T-helper 17 cell (primary cell): ENCODE data around the gene SNX4. TPM values are rescaled to one million over a fixed set of nuclear protein-coding genes. Genes with fewer than 3 reads are reported as not detected.
"Not testable (repeated sequence)": the region's sequence is repeated elsewhere in the genome, so short reads cannot be mapped to it uniquely, and the experiment has no call there.

Experiments used
- ATAC-seq: fragments of 150-1000 bp; cut with Tn5 transposase; 2 replicates; pipeline ENCODE4 v1.10.0; 2021; ENCODE audit warnings: mild to moderate bottlenecking, moderate library complexity
- DNase-seq, 3 donors: peaks; one replicate each; pipeline versions ENCODE4 v3.0.0 to v3.0.0-alpha.2; 2020 to 2021
- H3K9me3 ChIP-seq: one replicate; pipeline ENCODE4 v1.7.0; 2013; ENCODE audit warnings: low read length, mild to moderate bottlenecking; ENCODE audit not compliant: control insufficient read depth, poor library complexity, severe bottlenecking
- H3K27ac Mint-ChIP-seq: one replicate; pipeline ENCODE4 v1.8.0; 2022; ENCODE audit warnings: mild to moderate bottlenecking, moderate library complexity, mixed read lengths
- H3K27me3 Mint-ChIP-seq: one replicate; pipeline ENCODE4 v1.8.0; 2022; ENCODE audit warnings: mixed read lengths
- H3K36me3 Mint-ChIP-seq: one replicate; pipeline ENCODE4 v1.8.0; 2022; ENCODE audit warnings: low read depth, mixed read lengths
- H3K4me1 Mint-ChIP-seq: one replicate; pipeline ENCODE4 v1.8.0; 2022; ENCODE audit warnings: mild to moderate bottlenecking, mixed read lengths
- H3K4me3 Mint-ChIP-seq: one replicate; pipeline ENCODE4 v1.8.0; 2022; ENCODE audit warnings: mild to moderate bottlenecking, moderate library complexity, mixed read lengths
- total RNA-seq, 4 donors: library from RNA in 2 of 4; stranded (reverse) in 2 of 4; gene quantifications; one replicate each; pipeline ENCODE4 v1.2.3 and lab custom pipeline; 2022 to 2026

SNX4 gene
- total RNA-seq (10 to 100 TPM; 15.9 to 18.6 TPM), total RNA-seq (lab: John Stamatoyannopoulos, UW) (18.9 to 35.0 reads per million in 2 donors)

DNA sequence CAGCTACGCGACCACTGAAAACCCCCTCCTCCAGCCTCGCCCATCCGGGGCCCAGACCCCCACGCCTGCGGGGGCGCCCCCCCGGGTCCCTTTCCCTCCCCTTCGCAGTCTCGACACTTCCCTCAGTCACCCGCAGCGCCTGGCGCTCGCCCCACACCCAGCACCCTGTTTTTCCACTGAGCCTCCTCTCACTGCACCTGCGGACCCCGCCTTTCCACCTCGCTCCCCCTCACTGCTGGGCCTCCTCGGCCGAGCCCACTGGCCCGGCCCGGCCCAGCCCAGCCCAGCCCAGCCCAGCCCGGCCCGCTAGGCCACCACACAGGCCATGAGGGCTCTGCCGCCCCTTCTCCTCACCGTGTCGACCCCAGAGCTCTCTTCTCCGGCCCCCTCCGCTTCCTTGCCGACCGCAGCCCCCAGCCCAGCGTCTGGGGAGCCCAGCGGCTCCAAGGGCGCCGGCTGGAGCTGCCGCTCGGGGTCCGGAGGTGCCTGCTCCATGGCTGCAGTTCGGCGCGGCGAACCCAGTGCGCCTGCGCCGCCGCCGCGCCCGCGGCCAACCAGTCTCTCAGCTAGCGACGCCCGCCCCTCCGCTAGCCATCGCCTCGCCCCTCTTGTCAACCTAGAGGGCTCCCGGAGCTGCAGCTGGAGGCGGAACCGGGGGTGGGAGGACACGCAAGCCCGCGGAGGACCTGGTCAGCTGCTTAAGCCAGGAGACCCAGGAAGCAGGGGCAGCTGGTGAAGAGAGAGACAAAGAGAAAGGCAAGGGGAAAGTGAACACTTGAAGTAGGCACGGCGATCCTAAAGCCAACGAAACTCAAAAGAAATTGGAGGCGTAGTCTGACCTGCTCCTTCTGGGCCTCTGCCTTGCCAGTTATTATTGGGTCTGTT lies at the start of gene SNX4:
TSS of gene SNX4 (minus strand) at position 525 of the 885 bp plus-strand sequence. CDS start at position 495, 30 bp downstream.
- no peaks in the 10 kb centered on the region for H3K27me3 Mint-ChIP-seq
- no peaks in the 10 kb centered on the region for H3K9me3 ChIP-seq
- peak within 1 kb of the TSS; percentile 97 for H3K4me3 Mint-ChIP-seq
- H3K4me1 Mint-ChIP-seq = peaks cover 23% of the 10 kb centered on the region
- H3K27ac Mint-ChIP-seq = peak within 1 kb of the TSS; percentile 93
- H3K36me3 Mint-ChIP-seq = peaks cover 3% of the 10 kb centered on the region
- DNase-seq (peak; percentile 72 to 85 (median 81)), ATAC-seq (peak; percentile 97)

GRCh38 chr3:125556314-125556713 lies 36.3 kb upstream of the SNX4 start:
- DNase-seq (no peak), ATAC-seq (no peak)
- no peaks in the 10 kb centered on the region for H3K27me3 Mint-ChIP-seq
- no peak overlapping the region for H3K4me3 Mint-ChIP-seq
- H3K4me1 Mint-ChIP-seq = peaks cover 6% of the 10 kb centered on the region
- peaks cover 15% of the 10 kb centered on the region for H3K36me3 Mint-ChIP-seq
- H3K9me3 ChIP-seq = no peaks in the 10 kb centered on the region
- no peak overlapping the region for H3K27ac Mint-ChIP-seq

GRCh38 chr3:125552401-125552800 lies 32.4 kb upstream of the SNX4 start:
- no peak for DNase-seq
- H3K9me3 ChIP-seq = no peaks in the 10 kb centered on the region
- no peak for ATAC-seq
- Mint-ChIP-seq H3K4me3 (no peak overlapping the region), H3K27me3 (no peaks in the 10 kb centered on the region), H3K36me3 (peaks cover 7% of the 10 kb centered on the region), H3K4me1 (peaks cover 5% of the 10 kb centered on the region), H3K27ac (no peak overlapping the region)

GRCh38 chr3:125528920-125529319 lies 8.9 kb upstream of the SNX4 start:
- no peaks in the 10 kb centered on the region for H3K9me3 ChIP-seq
- Mint-ChIP-seq H3K27ac (no peak overlapping the region), H3K4me3 (no peak overlapping the region), H3K4me1 (peaks cover 2% of the 10 kb centered on the region), H3K36me3 (peaks cover 5% of the 10 kb centered on the region), H3K27me3 (no peaks in the 10 kb centered on the region)
- DNase-seq = no peak
- no peak for ATAC-seq

GRCh38 chr3:125525153-125525552 lies 5.2 kb upstream of the SNX4 start:
- ATAC-seq (no peak), DNase-seq (no peak)
- Mint-ChIP-seq H3K27me3 (no peaks in the 10 kb centered on the region), H3K36me3 (peaks cover 4% of the 10 kb centered on the region), H3K27ac (no peak overlapping the region), H3K4me1 (peaks cover 5% of the 10 kb centered on the region), H3K4me3 (no peak overlapping the region)
- no peaks in the 10 kb centered on the region for H3K9me3 ChIP-seq

DNA sequence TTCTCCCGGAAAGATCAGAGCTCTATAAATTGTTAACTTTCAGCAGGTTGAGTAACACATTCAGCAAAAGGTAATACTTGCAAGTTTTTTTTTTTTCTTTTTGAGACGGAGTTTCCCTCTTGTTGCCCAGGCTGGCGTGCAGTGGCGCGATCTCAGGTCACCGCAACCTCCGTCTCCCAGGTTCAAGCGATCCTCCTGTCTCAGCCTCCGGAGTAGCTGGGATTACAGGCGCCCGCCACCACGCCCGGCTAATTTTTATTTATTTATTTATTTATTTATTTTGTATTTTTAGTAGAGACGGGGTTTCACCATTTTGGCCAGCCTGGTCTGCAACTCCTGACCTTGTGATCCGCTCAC lies 539 bp upstream of the SNX4 start:
- H3K9me3 ChIP-seq, H3K36me3 Mint-ChIP-seq, DNase-seq, H3K27me3 Mint-ChIP-seq: not testable (repeated sequence)
- Mint-ChIP-seq H3K4me3 (peak overlapping the region; percentile 97), H3K4me1 (peaks cover 23% of the 10 kb centered on the region), H3K27ac (peak overlapping the region; percentile 93)
- ATAC-seq = peak; percentile 5

GRCh38 chr3:125515421-125515820 lies 4.6 kb downstream of the SNX4 start:
- H3K9me3 ChIP-seq = no peaks in the 10 kb centered on the region
- H3K27ac Mint-ChIP-seq = no peak overlapping the region
- DNase-seq (no peak), ATAC-seq (no peak)
- H3K27me3 Mint-ChIP-seq = no peaks in the 10 kb centered on the region
- peaks cover 31% of the 10 kb centered on the region for H3K4me1 Mint-ChIP-seq
- peaks cover 5% of the 10 kb centered on the region for H3K36me3 Mint-ChIP-seq
- H3K4me3 Mint-ChIP-seq = no peak overlapping the region

DNA sequence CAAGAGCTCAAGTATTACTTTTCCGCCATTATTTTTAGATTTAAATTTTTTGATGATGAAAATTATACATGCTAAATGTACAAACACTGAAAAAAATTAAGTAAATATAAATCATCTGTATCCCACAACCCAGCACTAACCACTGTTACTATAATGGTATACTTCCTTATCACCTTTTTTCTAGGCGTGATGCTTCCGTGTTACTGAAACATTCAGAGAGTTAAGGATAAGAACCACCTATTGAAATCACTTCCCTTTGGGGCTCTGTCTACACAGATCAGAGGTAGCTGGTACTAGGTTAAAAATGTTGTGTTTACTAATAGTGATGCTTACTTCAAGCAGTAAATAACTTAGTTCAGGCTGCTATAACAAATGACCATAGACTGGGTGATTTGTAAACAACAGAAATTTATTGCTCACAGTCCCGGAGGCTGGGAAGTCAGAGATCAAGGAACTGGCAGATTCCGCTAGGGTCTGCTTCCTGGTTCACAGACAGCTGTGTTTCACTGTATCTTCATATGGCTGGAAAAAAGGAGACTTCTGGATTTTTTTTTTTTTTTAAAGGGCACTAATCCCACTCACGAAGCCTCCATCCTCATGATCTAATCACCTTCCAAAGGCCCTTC lies 6.4 kb downstream of the SNX4 start:
- H3K27ac Mint-ChIP-seq = no peak overlapping the region
- no peaks in the 10 kb centered on the region for H3K27me3 Mint-ChIP-seq
- DNase-seq = no peak
- H3K4me3 Mint-ChIP-seq = no peak overlapping the region
- no peaks in the 10 kb centered on the region for H3K9me3 ChIP-seq
- peaks cover 7% of the 10 kb centered on the region for H3K36me3 Mint-ChIP-seq
- H3K4me1 Mint-ChIP-seq = peaks cover 19% of the 10 kb centered on the region
- ATAC-seq = no peak

- no peak overlapping the region for H3K4me3 Mint-ChIP-seq
- peak overlapping the region; percentile 67 for H3K27ac Mint-ChIP-seq
- no peak for DNase-seq
- H3K36me3 Mint-ChIP-seq = peaks cover 7% of the 10 kb centered on the region
- ATAC-seq = peak; percentile 40
- no peaks in the 10 kb centered on the region for H3K27me3 Mint-ChIP-seq
- no peaks in the 10 kb centered on the region for H3K9me3 ChIP-seq
- peaks cover 18% of the 10 kb centered on the region for H3K4me1 Mint-ChIP-seq
Measured at GRCh38 chr3:125512135-125512920, 7.7 kb downstream of the SNX4 start.

GRCh38 chr3:125511420-125512118 lies 8.4 kb downstream of the SNX4 start:
- no peaks in the 10 kb centered on the region for H3K9me3 ChIP-seq
- DNase-seq (no peak), ATAC-seq (no peak)
- H3K27me3 Mint-ChIP-seq = no peaks in the 10 kb centered on the region
- peaks cover 14% of the 10 kb centered on the region for H3K4me1 Mint-ChIP-seq
- no peak overlapping the region for H3K4me3 Mint-ChIP-seq
- peaks cover 9% of the 10 kb centered on the region for H3K36me3 Mint-ChIP-seq
- peak overlapping the region; percentile 67 for H3K27ac Mint-ChIP-seq

DNA sequence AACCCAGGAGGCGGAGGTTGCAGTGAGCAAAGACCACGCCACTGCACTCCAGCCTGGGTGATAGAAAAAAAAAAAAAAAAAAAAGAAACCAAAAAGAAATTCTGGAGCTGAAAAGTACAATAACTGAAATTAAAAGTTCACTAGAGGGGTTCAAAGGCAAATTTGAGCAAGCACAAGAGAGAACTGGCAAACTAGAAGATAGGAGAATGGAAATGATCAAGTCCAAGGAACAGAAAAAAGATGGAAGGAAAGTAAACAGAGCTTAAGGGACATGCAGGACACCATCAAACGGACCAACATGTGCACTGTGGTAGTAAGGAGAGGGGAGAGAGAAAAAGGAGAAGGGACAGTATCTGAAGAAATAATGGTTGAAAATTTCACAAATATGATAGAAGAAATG lies 12.9 kb downstream of the SNX4 start:
- H3K4me3 Mint-ChIP-seq = no peak overlapping the region
- no peak overlapping the region for H3K27ac Mint-ChIP-seq

GRCh38 chr3:125498630-125499029 lies 21.4 kb downstream of the SNX4 start:
- Mint-ChIP-seq H3K27me3 (no peaks in the 10 kb centered on the region), H3K36me3 (peaks cover 2% of the 10 kb centered on the region), H3K4me3 (no peak overlapping the region), H3K4me1 (peaks cover 4% of the 10 kb centered on the region), H3K27ac (no peak overlapping the region)
- ATAC-seq (no peak), DNase-seq (no peak)
- no peaks in the 10 kb centered on the region for H3K9me3 ChIP-seq

More for the DNA sequence above, 12.9 kb downstream of the SNX4 start:
- ATAC-seq (no peak), DNase-seq (no peak)
- peaks cover 13% of the 10 kb centered on the region for H3K4me1 Mint-ChIP-seq
- no peaks in the 10 kb centered on the region for H3K27me3 Mint-ChIP-seq
- H3K9me3 ChIP-seq = no peaks in the 10 kb centered on the region
- peaks cover 4% of the 10 kb centered on the region for H3K36me3 Mint-ChIP-seq
